Astrocyte of the cerebellum (primary cell): Measurements from ENCODE around the gene ZNF688.
"Not testable (repeated sequence)": the region's sequence is repeated elsewhere in the genome, so short reads cannot be mapped to it uniquely, and the experiment has no call there.

Experiments used
- DNase-seq: peaks from one replicate; pipeline ENCODE4 v3.0.0-alpha.2; 2011; ENCODE audit warnings: low read depth
- H3K4me3 ChIP-seq: 2 replicates; pipeline ENCODE4 v1.5.1; 2011; ENCODE audit warnings: mild to moderate bottlenecking, low read depth, low read length, moderate library complexity
- in situ Hi-C: cut with HindIII; loops from 2 replicates; pipeline ENCODE4 v1.10.0; 2017; ENCODE audit warnings: low sequenced_read_pairs
- TF ChIP-seq, protein P1 (sequence below): IDR thresholded peaks from 2 replicates; pipeline ENCODE4 v1.5.1; 2012; ENCODE audit warnings: low read length, low read depth, moderate library complexity, mild to moderate bottlenecking; ENCODE audit errors: missing control alignments

Gene ZNF688

DNA sequence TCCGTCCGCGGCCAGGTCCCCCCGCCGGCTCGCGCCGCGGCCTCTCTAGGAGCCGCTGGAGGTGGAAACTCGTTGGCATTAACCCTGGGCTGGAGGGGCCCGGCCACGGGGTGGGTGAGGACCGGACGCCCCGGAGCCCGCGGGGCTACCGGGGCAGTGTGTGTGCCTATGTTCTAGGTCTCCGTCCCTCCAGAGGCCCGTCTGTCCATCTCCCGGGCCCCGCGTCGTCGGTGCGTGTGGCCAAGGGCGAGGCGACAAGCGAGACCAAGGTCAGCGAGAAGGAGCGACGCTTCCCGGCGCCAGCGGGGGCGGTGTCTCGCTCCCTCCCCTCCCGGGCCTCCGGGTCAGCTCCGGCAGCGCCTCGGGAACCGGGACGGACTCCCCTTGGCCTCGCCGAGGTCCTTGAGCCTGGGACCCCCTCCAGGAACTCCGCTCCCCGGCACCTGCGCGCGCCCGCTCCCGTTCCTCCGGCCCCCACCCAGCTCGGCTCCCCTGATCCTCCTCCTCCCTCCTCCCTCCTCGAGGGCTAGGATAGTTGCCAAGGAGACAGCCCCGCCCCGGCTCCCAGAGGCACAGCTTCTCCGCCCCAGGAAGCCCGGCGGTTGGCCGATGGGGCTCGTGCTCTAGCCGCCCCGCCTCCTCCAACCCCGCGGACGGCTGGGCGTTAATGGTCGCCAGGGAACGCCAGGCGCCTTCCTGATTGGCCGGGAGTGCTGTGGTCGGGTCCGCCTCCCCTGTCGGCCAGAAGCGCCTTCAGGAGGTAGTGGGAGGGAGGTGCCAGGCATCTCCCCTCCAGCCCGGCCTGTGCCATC lies 44.5 kb downstream of the ZNF688 start:
- peak; percentile 87 for DNase-seq
- in situ Hi-C loops: no loop called here
- peak overlapping the region; percentile 81 for H3K4me3 ChIP-seq
- TF ChIP-seq, protein P1, sequence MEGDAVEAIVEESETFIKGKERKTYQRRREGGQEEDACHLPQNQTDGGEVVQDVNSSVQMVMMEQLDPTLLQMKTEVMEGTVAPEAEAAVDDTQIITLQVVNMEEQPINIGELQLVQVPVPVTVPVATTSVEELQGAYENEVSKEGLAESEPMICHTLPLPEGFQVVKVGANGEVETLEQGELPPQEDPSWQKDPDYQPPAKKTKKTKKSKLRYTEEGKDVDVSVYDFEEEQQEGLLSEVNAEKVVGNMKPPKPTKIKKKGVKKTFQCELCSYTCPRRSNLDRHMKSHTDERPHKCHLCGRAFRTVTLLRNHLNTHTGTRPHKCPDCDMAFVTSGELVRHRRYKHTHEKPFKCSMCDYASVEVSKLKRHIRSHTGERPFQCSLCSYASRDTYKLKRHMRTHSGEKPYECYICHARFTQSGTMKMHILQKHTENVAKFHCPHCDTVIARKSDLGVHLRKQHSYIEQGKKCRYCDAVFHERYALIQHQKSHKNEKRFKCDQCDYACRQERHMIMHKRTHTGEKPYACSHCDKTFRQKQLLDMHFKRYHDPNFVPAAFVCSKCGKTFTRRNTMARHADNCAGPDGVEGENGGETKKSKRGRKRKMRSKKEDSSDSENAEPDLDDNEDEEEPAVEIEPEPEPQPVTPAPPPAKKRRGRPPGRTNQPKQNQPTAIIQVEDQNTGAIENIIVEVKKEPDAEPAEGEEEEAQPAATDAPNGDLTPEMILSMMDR: peak; percentile 31

DNA sequence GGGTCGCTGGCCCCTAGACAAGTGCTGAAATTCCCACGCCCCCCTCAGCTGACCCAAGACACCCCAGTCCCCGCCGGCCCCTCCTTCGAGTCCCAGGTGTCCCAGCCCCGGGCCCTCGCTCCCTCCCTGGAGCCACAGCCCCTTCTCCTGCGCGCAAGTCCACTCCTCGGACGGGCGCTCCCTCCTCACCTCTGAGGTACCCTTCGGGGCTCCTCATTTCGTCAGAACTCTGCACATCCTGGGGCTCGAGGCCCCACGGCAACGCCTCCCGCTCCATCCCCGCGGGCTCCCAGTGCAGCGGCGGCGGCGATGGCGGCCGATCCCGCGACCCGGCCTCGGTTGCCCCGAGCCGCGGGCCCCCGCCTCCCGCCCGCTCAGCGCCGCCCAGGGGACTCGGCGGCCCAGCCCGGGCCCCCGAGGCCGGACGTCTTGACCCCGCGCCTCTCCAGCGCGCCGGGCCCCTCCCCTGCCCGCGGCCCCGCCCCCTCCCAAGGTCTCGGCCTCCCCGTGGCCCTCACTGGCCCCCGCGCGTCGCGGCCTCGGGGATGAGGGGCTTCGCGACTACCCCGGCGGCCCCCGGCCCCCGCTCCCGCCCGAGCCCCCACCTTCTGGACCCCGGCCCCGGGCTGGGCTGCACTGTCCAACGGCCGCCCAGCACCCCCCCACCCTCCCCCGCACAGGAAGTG lies 45.2 kb downstream of the ZNF688 start, which contains the start of gene ZNF768:
Gene ZNF768, minus strand, starts transcription at position 430 of the 686 bp plus-strand sequence. Its CDS starts 153 bp downstream, at position 277.
- peak within 1 kb of the TSS; percentile 81 for H3K4me3 ChIP-seq
- TF ChIP-seq, protein P1: no peak
- in situ Hi-C loops: no loop called here
- DNase-seq: no peak

DNA sequence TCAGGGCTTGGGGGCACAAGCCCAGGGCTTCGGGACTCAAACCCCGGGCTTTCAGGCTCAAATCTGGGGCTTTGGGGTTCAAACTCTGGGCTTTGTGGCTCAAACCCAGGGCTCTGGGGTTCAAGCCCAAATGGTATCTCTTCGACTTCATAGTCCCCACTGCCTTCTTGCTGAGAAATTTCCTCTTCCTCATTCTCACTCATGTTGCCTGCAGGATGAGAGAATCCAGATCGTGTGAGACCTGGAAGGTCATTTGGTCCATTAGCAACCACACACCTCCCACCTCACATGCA lies 45.7 kb downstream of the ZNF688 start:
- peak overlapping the region; percentile 81 for H3K4me3 ChIP-seq
- TF ChIP-seq, protein P1: no peak
- in situ Hi-C loops: no loop called here
- DNase-seq: no peak

DNA sequence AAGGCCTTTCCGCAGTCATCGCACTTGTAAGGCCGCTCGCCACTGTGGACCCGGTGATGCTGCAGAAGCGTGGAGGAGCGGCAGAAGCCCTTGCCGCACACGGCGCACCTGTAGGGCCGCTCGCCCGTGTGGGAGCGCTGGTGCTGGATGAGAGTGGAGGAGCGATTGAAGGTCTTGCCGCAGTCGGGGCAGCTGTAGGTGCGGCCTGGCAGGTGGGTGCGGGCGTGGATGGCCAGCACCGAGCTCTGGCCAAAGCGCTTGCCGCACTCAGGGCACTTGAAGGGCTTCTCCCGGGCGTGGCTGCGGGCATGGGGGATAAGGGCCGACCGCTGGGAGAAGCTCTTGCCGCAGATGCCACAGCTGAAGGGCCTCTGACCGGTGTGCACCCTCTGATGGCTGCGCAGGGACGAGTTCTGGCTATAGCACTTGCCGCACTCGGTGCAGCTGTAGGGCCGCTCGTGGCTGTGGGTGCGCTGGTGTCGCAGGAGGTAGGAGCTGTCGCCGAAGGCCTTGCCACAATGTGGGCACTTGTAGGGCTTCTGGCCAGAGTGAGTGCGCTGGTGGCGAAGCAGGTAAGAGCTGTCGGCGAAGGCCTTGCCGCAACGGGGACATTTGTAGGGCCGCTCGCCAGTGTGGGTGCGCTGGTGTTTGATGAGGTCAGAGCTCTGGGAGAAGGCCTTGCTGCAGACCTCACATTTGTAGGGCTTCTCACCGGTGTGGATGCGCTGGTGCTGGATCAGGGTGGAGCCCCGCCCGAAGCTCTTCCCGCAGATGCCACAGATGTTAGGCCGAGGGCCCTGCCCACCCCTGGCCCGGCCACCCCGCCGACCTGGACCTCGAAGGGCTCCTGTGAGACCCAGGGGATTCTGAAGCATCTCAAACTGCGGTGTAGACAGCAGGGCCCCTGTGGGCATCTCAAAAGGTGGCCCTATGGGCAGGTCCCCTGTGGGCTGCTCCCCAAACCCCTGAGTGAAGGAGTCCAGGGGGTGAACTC lies 46.6 kb downstream of the ZNF688 start:
- TF ChIP-seq, protein P1: no peak
- no peak overlapping the region for H3K4me3 ChIP-seq
- in situ Hi-C loops: no loop called here
- DNase-seq: no peak

DNA sequence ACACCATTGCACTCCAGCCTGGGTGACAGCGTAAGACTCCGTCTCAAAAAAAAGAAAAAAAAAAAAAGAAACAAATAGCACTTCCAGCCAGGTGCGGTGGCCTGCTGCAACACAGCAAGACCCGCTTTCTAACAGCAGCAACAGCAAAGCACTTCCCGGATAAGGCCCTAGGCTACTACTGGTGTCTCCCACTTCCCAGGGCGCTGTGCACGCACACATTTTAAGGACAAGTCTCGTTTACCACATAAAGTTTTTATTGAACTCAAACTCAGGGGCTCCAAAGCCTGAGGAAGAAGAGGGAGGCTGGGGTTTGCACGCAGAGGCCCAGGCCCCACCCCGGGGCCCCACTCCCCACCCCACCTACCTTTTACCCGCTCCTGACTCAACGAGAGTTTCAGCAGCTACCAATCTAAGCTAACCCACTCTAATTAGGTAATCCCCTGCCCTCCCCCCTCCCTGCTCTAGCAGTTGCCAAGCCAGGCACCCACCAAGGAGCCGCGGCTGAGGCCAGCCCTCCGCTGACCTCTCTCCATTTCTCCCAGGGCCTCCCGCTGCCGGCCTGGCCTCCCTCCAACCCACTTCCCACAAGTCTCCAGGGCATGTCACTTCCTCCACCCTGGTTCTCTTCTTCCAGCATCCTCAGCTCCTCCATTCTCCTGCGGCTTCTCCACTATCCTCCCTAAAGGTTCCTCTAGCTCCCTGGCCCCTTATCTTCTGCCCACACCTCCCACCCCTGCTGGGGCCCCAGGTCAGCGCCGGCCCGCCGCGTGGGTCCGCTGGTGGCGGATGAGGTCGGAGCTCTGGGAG lies 47.5 kb downstream of the ZNF688 start:
- TF ChIP-seq, protein P1: no peak
- in situ Hi-C loops: no loop called here
- no peak for DNase-seq
- no peak overlapping the region for H3K4me3 ChIP-seq

DNA sequence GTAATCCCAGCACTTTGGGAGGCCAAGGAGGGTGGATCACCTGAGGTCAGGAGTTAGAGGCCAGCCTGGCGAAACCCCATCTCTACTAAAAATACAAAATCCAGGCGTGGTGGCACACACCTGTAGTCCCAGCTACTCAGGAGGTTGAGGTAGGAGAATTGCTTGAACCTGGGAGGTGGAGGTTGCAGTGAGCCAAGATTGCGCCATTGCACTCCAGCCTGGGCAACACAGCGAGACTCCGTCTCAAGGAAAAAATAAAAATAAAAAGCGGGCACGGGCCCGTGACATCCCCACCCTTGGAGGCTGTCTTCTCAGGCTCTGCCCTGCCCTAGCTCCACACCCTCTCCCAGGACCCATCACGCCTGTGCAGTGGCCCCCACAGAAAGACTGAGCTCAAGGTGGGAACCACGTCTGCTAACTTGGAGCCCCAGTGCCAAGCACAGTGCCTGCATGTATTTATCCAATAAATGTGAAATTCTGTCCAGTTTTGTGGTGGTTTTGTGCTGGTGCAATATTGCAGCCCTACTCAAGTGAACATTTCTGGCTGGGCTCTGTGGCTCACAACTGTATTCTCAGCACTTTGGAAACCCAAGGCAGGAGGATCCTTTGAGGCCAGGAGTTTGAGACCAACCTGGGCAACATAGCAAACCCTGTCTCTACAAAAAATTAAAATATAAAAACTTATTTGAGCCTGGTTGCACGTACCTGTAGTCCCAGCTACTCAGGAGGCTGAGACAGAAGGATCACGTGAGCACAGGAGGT lies 48.6 kb downstream of the ZNF688 start:
- in situ Hi-C loops, H3K4me3 ChIP-seq, DNase-seq: not testable (repeated sequence)
